NCI-H2171 (cell line): ENCODE measurements around the gene S100A9.
"Not testable (repeated sequence)": the region's sequence is repeated elsewhere in the genome, so short reads cannot be mapped to it uniquely, and the experiment has no call there.

ENCODE experiments used
- DNase-seq: peaks from one replicate; lab custom pipeline; 2025; lab: John Stamatoyannopoulos, UW

S100A9 gene

DNA sequence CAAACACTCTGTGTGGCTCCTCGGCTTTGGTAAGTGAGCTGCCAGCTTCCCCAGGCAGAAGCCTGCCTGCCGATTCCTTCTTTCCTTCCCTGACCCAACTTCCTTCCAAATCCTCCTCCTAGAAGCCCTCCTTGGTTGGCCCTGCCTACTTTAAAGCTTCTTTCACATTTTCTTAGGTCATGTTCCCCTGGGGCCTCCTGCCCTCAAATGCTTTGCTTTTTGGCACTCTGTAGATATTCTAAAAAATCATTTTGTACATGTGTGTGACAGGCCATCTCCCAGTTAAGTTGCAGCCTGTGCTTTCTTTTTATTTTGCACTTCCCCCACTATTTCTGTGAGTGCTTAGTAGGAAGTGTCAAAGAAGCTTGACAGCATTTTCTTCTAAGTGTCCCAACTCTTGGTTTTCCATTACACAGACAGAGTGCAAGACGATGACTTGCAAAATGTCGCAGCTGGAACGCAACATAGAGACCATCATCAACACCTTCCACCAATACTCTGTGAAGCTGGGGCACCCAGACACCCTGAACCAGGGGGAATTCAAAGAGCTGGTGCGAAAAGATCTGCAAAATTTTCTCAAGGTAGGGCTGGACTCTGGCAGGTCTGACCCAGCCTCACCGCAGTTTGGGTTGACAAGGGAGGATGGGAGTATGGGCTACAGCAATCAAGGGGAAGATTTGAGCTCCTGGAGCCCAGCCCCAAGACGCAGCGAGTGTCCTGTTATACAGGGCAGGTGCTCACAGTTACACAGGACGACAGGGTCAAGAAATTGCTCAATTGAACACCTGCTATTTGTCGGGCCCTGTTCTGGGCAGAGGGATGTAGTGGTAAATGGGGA is at the start of gene S100A9:
Gene S100A9 (plus strand): TSS at position 2 of the 838 bp plus-strand sequence. CDS start 430 bp downstream, at position 432.
- no peak for DNase-seq

- no peak for DNase-seq
Measured at GRCh38 chr1:153308540-153308939, 49.1 kb upstream of the S100A9 start.

- no peak for DNase-seq
Measured at GRCh38 chr1:153309441-153309840, 48.2 kb upstream of the S100A9 start.

GRCh38 chr1:153310526-153310925 is 47.1 kb upstream of the S100A9 start:
- DNase-seq, result no peak

DNA sequence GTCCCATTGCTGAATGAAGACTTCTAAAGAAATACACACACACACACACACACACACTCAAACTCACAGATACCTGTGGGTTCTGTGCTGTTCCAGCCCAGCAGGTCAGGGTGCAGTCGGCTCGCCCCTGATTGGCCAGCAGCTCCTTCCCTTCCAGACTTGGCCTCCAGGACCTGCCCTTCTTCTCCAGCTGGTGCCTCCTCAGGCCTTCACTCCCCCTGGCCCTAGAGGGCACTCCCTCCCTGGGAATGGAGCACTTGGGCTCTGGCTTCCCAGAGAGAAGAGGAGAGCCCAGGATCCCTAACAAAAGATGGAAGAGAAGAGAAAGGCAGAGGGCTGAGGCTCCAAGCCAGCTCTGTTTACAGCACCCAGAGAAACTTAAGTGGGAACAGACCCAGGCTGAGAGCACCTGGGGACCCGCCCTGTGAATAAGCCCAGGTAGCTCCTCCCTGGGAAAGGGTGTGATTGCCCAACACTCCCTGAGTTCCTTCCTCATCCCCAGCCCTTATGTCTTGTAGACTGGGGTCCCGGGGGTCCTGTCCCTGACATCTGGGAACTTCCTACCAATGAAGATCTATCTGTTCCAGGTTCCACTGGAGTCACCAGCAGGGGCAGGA is 45.0 kb upstream of the S100A9 start, which contains the start of gene PGLYRP3:
Gene PGLYRP3 (minus strand): TSS at position 383 of the 617 bp plus-strand sequence. CDS start 2,287 bp downstream, outside the sequence.
- no peak for DNase-seq

DNA sequence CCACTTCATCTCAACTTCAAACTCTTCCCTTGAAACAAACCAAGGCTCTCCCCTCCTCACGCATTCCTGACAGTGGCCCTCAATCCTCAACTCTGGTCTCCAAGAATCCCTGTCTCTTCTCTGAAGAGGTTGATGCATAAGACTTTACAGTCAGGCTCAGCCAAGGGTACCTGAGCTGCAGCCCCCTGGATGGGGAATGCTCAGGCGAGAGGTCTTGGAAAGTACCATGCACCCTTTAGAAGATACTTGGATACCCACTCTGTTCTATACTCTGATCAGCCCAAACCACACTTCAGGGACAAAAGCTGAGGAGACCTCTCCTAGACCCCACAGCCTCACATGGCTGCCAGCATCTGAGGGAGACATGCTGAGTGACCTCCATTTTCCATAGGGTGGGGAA is 44.4 kb upstream of the S100A9 start:
- no peak for DNase-seq

DNA sequence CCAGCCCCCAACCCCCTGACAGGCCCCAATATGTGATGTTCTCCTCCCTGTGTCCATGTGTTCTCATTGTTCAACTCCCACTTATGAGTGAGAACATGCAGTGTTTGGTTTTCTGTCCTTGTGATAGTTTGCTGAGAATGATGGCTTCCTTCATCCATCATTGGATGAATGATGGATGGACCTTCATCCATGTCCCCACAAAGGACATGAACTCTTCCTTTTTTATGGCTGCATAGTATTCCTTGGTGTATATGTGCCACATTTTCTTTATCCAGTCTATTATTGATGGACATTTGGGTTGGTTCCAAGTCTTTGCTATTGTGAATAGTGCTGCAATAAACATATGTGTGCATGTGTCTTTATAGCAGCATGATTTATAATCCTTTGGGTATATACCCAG is 43.3 kb upstream of the S100A9 start:
- DNase-seq, result not testable (repeated sequence)

GRCh38 chr1:153316013-153316412 is 41.6 kb upstream of the S100A9 start:
- DNase-seq, result not testable (repeated sequence)

- DNase-seq, result not testable (repeated sequence)
Measured at GRCh38 chr1:153318145-153318544, 39.5 kb upstream of the S100A9 start.

- no peak for DNase-seq
Measured at GRCh38 chr1:153322568-153322967, 35.1 kb upstream of the S100A9 start.

DNA sequence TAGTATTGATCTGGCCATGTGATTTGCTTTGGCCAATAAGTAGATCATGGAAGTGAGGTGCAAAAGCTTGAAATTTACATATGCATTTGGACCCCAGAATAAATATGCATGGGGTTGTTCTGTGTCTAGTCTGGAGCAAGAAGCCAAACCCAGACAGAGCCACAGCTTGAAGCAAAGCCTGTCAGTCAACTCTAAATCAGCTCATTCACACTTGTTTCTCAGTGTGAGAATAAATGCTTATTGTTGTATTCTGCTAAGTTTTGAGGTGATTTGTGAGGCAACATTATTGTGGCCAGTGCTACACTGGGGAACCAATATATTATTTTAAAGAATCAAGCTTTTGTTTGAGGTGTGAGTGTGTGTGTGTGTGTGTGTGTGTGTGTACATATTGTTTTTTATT is 32.7 kb upstream of the S100A9 start:
- no peak for DNase-seq

DNA sequence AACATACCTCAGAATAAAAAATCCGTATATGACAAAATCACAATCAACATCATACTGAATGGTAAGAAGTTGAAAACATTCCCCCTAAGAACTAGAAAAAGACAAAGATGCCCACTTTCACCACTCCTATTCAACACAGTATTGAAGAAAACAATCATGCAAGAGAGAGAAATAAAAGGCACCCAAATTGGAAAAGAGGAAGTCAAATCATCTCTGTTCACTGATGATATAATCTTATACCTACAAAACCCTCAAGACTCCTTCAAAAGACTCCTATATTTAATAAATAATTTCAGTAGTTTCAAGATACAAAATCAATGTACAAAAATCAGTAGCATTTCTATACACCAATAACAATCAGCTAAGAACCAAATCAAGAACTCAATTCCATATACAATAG is 23.8 kb upstream of the S100A9 start:
- DNase-seq, result no peak

DNA sequence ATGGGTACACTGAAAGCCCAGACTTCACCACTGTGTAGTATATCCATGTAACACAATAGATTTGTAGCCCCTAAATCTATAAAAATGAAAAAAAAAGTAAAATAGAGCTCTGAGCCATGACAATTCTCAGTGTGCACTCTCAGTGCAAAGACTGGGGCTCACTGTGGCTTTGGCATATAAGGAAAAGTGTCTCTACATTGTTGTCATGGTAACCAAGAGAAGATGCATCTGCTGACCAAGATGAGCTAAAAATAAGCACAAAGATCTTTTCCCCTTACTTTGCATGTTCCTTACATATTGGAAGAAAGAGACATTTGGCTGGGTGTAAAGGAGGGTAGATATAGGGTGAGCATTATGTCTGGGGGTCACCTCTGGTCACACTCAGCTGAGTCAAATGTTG is 21.0 kb upstream of the S100A9 start:
- DNase-seq, result no peak

DNA sequence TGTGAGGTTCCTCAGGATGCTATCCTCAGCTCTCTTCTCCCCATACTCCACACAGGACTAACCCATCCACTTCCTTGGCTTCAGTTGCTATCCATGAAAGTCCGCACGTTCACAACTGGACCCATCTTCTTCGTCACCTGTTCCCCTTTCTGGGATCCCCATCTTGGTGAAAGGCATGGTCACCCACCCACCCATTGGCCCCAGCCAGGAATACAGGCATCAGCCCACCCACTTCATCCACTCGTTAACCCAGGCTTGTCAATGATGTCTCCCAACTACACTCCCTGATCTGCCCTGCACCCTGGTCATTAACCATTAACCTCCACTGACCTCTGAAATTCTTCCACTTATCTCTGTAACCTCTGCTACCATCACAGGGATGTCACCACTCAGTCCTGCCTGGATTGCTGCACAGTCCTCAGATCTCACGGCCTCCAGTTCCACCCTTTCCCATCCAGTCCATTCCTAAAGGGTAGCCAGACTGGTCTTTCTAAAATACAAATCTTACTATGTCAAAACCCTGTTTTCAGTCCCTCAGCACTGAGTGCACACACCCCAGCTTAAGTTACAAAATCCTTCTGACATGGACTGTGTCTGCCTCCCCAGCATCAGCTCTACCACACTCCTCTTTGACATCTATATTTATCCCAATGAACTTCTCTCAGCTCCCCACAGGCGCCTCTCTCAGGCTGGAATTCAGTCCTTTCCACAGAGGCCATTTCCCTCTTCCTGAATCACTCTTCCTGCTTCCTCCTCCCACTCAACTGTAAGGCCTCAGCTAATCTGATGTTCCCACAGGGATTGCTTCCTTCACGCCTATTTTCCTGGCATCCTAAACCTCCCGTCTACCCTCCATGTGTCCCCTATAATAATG is 19.4 kb upstream of the S100A9 start:
- DNase-seq, result no peak

DNA sequence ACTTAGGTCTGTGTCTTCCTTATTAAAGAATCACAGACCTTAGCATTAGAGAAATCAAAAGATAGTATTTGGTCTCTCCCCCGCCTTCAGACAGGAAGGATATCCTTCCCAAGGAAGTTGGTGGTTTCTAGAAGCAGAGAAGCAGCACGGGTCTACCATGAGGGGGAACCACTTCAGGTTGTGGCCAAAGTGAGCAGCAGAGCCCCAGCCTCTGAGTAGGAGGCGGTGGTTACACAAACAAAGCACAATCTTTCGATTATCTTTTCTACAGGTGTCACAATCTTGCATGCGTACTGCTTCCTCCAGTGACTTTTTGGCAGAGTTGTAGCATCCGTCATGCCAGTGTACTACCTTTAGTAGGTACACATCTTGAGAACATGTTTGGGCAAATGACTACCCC is 17.9 kb upstream of the S100A9 start:
- DNase-seq, result no peak

- no peak for DNase-seq
Measured at GRCh38 chr1:153340356-153340755, 17.3 kb upstream of the S100A9 start.

DNA sequence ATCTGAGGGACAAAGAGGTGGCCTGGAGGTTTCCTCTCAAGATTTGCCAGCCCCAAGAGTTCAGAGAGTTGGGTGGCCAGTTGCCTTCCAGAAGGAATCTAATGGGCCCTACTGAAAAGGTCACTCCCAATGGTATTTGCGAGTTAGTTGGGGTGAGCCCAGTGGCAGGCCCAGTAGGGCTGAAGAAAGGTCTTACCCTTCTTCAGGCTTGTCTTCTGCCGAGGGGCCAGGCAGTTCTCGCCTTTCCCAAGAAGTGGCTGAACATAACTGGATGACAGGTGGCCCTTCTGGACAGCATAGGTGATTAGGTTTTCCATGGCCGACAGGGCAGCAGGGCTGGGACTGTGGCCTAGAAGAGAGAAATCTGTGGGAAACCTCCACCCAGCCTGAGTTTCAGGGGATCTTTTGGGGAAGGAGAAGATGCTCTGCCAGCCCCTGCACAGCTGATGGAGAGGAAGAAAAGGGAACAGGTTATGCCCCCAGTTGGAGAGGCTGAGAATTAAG is 16.2 kb upstream of the S100A9 start:
- DNase-seq, result no peak

DNA sequence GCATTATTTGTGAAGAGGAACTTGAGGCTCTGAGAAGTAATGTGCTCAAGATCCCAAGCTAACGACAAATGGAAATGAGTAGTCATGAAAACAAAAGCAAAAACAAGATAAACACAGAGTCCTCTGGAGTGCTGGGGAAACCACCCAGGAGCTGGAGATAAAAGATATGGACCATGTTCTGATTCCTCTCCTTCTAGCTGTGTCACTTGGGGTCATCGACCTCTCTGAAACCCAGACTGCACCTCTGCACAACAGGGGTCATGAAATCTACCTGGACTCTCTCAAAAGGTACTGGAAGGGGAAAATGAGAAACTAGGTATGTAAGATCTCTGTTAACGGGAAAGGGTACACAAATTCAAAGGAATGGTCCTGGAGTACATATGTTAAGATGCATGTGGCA is 15.5 kb upstream of the S100A9 start:
- no peak for DNase-seq

- DNase-seq, result no peak
Measured at GRCh38 chr1:153343040-153343681, 14.5 kb upstream of the S100A9 start.

GRCh38 chr1:153343811-153344717 is 13.6 kb upstream of the S100A9 start:
- DNase-seq, result no peak

DNA sequence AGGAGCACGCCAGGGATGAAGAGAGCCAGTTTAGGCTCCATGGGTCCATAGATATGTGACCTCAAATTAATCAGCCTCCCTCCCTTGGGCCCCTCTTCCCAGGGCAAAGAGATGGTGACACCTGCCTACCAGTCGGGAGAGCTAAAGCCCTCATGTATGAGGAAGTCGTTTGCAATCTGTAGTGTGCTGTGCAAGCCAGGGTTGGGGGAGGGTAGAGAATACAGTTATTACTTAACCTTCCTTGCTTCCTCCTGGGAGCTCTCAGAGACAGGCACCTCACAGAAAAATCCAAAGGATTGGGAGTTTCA is 13.0 kb upstream of the S100A9 start:
- no peak for DNase-seq
